Stimulated activated CD4-positive, alpha-beta T cell treated with anti-CD3 and anti-CD28 coated beads, Interleukin-15, amount 100 ng/mL, for 48 hours (primary cell): Measurements from ENCODE around the gene PSMD2.
A peak's percentile ranks its signal among the peaks of the same experiment; 100 is the strongest.

ENCODE experiments used
- DNase-seq, 2 donors: peaks; one replicate each; pipeline ENCODE4 v3.0.0-alpha.2; 2020; ENCODE audit warnings: low read depth in 2 of 2

Gene PSMD2

GRCh38 chr3:184282941-184283340 is 16.1 kb upstream of the PSMD2 start:
- DNase-seq = no peak

- no peak for DNase-seq
These were observed 15.4 kb upstream of the PSMD2 start for GRCh38 chr3:184283681-184284080.

- no peak for DNase-seq
These were observed 14.3 kb upstream of the PSMD2 start for GRCh38 chr3:184284696-184285095.

- peak; percentile 40 to 65 for DNase-seq
These were observed 9.6 kb upstream of the PSMD2 start for GRCh38 chr3:184289426-184289938.

GRCh38 chr3:184290331-184290730 is 8.7 kb upstream of the PSMD2 start:
- no peak for DNase-seq

GRCh38 chr3:184291044-184291737 is 7.8 kb upstream of the PSMD2 start:
- DNase-seq = no peak

GRCh38 chr3:184291738-184292445 is 7.1 kb upstream of the PSMD2 start:
- no peak for DNase-seq

- DNase-seq = no peak
These were observed 3.3 kb upstream of the PSMD2 start for GRCh38 chr3:184295771-184296170.

- no peak for DNase-seq
These were observed 2.4 kb upstream of the PSMD2 start for GRCh38 chr3:184296616-184297015.

- DNase-seq = no peak
These were observed 692 bp downstream of the PSMD2 start for GRCh38 chr3:184299488-184300377.

- DNase-seq = no peak
These were observed 1.3 kb downstream of the PSMD2 start for GRCh38 chr3:184300378-184300720.

GRCh38 chr3:184305577-184305976 is 6.5 kb downstream of the PSMD2 start:
- no peak for DNase-seq

- no peak for DNase-seq
These were observed 7.4 kb downstream of the PSMD2 start for GRCh38 chr3:184306341-184306972.

GRCh38 chr3:184307915-184308314 is 8.9 kb downstream of the PSMD2 start:
- no peak for DNase-seq

GRCh38 chr3:184308744-184309143 is 9.7 kb downstream of the PSMD2 start:
- DNase-seq = no peak

- DNase-seq = no peak
These were observed 12.6 kb downstream of the PSMD2 start for GRCh38 chr3:184311633-184312032.

GRCh38 chr3:184314363-184314699 is 15.3 kb downstream of the PSMD2 start, which contains the start of gene EIF4G1:
Gene EIF4G1 (plus strand): TSS chr3:184314606. CDS start chr3:184315797, 1,191 bp downstream.
- DNase-seq = peak; percentile 83 to 88

- DNase-seq = peak in 1 of 2 donors; percentile 26
These were observed 15.9 kb downstream of the PSMD2 start for GRCh38 chr3:184314700-184315542.

- no peak for DNase-seq
These were observed 16.5 kb downstream of the PSMD2 start for GRCh38 chr3:184315543-184315867.

GRCh38 chr3:184315871-184316661 is 17.0 kb downstream of the PSMD2 start:
- DNase-seq = no peak
